GM18507 (cell line): ENCODE results near the gene RTTN.
A peak's percentile ranks its signal among the peaks of the same experiment; 100 is the strongest.
"Not testable (repeated sequence)": the region's sequence is repeated elsewhere in the genome, so short reads cannot be mapped to it uniquely, and the experiment has no call there.

Experiments used
- DNase-seq: peaks from one replicate; pipeline ENCODE4 v3.0.0; 2011; ENCODE audit warnings: low read depth; ENCODE audit not compliant: insufficient read length; ENCODE audit errors: extremely low spot score
- FAIRE-seq: peaks from 2 replicates; lab custom pipeline; 2011; peaks lifted over from hg19 to GRCh38; lab: Jason Lieb, UNC

The RTTN gene

DNA sequence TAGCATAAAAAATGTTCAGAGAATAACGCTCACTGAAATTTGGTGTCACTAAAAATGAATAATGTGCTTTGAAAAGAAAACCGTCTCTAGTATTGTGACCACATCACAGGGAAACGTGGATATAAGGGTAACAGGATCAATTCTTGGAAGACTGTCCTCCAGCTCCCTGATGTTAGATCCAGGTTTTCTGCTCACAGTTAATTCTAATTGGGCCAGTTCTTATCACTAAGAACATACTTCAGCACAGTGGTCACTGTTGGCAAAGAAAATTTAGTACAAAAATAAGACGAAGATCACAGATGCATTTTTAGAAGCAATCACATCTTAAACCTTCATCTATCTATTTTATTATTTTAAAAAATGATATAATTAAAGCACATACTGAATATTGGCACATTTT lies 200.8 kb downstream of the RTTN start:
- DNase-seq = no peak
- FAIRE-seq = no peak

DNA sequence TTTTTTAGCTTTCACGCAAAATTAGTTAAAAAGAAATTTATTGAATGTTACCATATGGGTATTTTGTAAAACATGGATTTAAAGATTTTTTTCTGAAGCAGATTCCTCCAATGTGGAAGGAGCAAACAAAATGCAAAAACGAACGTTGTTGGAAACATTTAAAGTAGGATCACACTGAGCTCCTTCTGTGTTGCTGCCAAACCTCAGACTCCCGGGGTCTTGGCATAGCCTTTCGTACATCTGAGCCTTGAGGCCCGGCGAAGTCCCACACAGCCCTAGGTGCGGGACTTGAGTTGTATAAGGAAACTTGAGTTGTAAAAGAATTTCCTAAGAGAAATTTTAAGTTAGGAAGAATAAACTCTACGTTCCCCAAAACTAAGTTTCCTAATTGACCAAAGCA lies 205.8 kb downstream of the RTTN start:
- no peak for FAIRE-seq
- no peak for DNase-seq

GRCh38 chr18:69998523-69998987 lies 206.9 kb downstream of the RTTN start:
- DNase-seq = no peak
- no peak for FAIRE-seq

GRCh38 chr18:69996951-69997798 lies 208.3 kb downstream of the RTTN start:
- no peak for DNase-seq

DNA sequence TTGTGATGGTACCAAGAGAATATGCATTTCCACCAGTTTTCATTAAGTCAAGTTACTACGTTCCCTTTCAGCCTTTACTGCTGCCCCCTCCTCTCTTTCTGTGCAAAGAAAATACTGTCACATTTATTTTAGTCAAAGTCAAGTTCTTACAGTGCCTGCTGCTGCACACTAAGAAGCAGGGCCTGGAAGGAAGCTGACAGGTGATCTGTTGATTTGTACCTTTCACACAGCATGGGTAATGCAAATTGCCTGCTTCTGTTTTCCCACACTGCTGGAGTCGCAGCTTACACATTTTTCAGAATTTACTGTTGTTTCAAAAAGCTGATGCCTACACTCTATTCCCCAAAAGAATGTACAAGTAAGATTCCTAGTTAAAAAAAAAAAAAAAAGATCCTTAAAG lies 209.1 kb downstream of the RTTN start:
- FAIRE-seq = no peak
- no peak for DNase-seq

More at GRCh38 chr18:69996951-69997798, 208.3 kb downstream of the RTTN start:
- FAIRE-seq = peak; percentile 12

GRCh38 chr18:69995774-69996173 lies 209.7 kb downstream of the RTTN start:
- no peak for FAIRE-seq
- DNase-seq = no peak

DNA sequence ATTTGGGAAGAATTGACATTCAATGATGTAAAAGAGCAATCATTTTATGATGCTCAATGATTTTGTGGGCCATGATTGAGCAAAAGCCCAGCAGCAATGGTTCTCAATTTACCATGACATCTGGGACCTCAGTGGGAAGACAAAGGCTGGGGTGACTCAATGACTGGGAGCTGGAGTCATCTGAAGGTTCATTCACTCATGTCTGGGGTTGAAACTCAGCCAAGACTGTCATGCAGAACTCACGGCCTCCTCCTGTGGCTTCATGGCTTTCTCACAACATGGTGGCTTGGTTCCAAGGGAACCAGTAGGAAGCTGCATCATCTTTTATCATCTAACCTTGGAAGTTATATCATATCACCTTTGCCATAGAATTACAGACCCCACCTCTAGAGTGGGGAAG lies 212.7 kb downstream of the RTTN start:
- no peak for DNase-seq
- FAIRE-seq = no peak

GRCh38 chr18:69987870-69988269 lies 217.6 kb downstream of the RTTN start:
- no peak for DNase-seq
- no peak for FAIRE-seq

GRCh38 chr18:69985239-69985638 lies 220.2 kb downstream of the RTTN start:
- no peak for FAIRE-seq

GRCh38 chr18:69982417-69982816 lies 223.1 kb downstream of the RTTN start:
- FAIRE-seq = no peak
- no peak for DNase-seq

More at GRCh38 chr18:69985239-69985638, 220.2 kb downstream of the RTTN start:
- no peak for DNase-seq

GRCh38 chr18:69981948-69982347 lies 223.5 kb downstream of the RTTN start:
- DNase-seq (no peak), FAIRE-seq (peak; percentile 65)

- DNase-seq (no peak), FAIRE-seq (peak; percentile 12)
Observed at GRCh38 chr18:69980982-69981804, 224.3 kb downstream of the RTTN start.

DNA sequence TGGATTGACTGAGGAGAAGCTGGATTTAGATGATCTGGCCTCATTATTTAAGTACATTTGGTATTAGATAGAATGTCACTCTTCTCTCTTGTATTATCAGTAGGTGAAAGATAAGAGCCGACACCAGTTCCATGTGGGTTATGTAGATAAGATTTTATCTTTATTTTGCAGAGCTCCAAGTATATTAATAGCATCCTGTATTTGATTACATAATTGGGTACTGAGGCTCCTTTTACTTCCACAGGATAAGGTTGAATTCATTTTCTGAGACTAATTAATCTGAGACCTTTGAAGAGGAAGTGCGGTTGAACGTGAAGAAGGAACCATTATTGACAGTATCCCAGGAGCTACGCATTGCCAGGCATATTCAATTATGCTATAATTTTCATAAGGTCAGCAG lies 225.0 kb downstream of the RTTN start:
- no peak for FAIRE-seq

DNA sequence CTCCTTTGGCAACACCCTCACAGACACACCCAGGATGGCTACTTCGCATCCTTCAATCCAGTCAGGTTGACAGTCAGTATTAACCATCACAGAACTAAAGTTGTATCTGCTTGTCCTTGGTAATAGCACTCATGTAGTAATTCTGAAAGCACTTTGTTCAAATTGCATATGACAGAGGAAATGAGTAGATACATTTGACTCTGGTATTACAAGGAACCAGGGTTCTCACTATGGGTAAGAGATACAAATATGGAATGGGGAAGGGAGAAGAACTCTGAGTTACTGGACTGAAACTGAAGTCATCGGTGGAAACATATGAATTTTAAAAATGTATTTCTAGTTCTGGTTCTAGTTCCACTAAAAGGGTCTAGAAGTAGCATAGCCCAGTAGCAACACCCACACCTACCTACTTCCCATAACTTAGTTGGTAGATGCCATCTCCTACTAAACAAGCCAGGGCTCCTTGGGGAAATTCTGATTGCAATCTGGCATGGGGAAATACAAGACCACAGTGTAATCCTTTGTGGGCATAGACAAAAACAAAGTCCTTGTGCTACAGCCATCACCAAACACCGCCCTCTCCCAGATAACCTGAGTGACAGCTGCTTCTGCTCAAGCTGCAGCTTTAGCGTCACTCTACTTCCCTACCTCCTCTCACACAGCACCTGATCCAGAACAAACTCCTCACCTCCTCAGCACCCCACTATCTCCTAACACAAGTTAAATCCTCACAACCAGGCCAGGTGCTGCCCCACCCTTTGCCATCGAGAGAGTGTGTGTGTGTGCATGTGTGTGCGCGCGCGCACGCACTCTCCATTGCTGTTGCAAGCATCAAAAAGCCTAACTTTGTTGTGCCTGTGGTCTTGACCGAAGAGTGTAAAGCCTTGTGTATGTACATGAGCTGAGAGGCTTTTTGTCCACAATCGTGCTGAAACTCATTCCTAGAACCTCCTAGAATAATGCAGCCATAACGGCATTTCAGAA lies 226.5 kb downstream of the RTTN start:
- DNase-seq = no peak
- peak; percentile 5 for FAIRE-seq

More for the DNA sequence above, 225.0 kb downstream of the RTTN start:
- DNase-seq = no peak

DNA sequence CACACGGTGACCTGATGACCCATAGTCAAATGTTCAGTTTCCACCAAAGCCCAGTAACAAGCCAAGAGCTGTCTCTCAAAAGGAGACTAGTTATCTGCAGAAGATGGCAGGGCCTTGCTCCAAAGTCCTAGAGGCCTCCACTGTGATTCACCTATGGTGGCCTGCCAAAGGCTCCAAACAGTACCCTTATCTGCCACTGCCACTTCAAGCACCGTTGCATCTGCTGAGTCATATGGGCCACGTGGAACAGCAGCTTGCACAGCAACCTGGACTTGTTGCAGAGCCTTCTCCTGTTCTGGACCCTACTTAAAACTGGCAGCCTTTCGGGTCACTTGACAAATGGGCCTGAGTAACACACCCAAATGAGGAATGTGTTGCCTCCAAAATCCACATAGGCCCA lies 230.2 kb downstream of the RTTN start:
- DNase-seq, FAIRE-seq: not testable (repeated sequence)

DNA sequence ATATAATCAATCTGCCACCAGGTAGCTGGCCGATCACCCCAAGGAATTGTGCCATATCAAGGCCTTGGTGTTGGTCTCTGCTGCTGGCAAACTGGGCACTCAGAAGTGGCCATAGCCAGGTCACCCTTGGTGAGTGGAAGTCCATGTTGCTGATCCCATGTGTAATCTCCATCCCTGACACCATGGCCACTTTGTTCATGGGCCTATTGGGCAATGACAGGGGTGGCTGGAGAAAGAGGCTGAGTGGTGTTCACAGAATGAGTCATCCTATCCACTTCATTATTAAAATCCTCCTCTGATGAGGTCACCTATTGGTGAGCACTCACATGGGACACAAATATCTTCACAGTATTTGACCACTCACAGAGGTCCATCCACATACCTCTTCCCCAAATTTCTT lies 231.1 kb downstream of the RTTN start:
- FAIRE-seq (no peak), DNase-seq (no peak)

- FAIRE-seq = no peak
Observed at GRCh38 chr18:69969491-69969890, 236.0 kb downstream of the RTTN start.

DNA sequence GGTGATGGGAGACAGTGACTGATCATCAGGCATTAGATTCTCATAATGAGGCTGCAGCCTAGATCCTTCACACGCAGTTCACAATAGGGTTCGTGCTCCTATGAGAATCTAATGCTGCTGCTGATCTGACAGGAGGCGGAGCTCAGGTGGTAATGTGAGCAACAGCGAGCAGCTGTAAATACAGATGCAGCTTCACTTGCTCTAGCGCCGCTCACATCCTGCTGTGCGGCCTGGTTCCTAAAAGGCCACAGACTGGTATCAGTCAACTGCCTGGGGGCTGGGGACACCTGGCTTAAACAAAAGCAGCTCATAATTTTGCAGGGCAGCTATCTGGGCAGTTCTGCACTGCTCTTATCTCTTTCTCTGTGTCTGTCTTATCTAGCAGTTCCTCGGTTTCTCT lies 237.4 kb downstream of the RTTN start:
- FAIRE-seq (no peak), DNase-seq (no peak)

More at GRCh38 chr18:69969491-69969890, 236.0 kb downstream of the RTTN start:
- no peak for DNase-seq

DNA sequence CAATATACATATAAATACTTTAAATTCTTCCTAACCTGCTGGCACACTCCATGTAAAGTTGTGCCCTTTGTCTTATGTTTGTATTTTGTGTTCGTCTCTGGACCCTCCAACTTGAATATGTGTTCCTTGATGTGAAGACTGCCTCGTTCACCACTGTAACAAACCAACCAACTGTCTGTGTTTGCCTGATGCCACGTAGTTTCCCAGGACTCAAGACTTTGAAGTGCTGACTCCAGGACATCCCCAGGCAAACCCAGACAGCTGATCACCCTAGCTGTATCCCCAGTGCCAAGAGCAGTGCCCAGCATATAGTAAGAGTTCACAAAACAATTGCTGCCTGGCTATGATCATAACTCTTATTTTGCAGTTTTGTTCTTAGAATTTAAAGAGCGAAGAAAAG lies 242.3 kb downstream of the RTTN start:
- FAIRE-seq (no peak), DNase-seq (no peak)
